Choroid plexus epithelial cell (primary cell): ENCODE measurements around the gene IL6ST.

Experiments used
- DNase-seq: peaks from one replicate; pipeline ENCODE4 v3.0.0-alpha.2; 2010; ENCODE audit warnings: low read depth
- H3K4me3 ChIP-seq: 2 replicates; pipeline ENCODE4 v1.5.1; 2011; ENCODE audit warnings: low read depth, mild to moderate bottlenecking, control low read depth, low read length, moderate library complexity
- CTCF ChIP-seq: conservative IDR thresholded peaks from 2 replicates; pipeline ENCODE4 v1.5.1; 2011; ENCODE audit warnings: low read depth, mild to moderate bottlenecking, control low read depth, inconsistent platforms, low read length, moderate library complexity

The IL6ST gene

GRCh38 chr5:56012281-56012963, 17.7 kb upstream of the IL6ST start:
- no peak for TF ChIP-seq CTCF
- H3K4me3 ChIP-seq, result no peak overlapping the region
- peak; percentile 59 for DNase-seq

- no peak overlapping the region for H3K4me3 ChIP-seq
- peak; percentile 83 for DNase-seq
- TF ChIP-seq CTCF, result no peak
Measured at GRCh38 chr5:56011835-56012234, 17.1 kb upstream of the IL6ST start.

- no peak overlapping the region for H3K4me3 ChIP-seq
- DNase-seq, result no peak
- TF ChIP-seq CTCF, result no peak
Measured at GRCh38 chr5:56010431-56010830, 15.7 kb upstream of the IL6ST start.

GRCh38 chr5:56006600-56006999, 11.8 kb upstream of the IL6ST start:
- DNase-seq, result no peak
- H3K4me3 ChIP-seq, result no peak overlapping the region
- TF ChIP-seq CTCF, result no peak

GRCh38 chr5:56006094-56006493, 11.3 kb upstream of the IL6ST start:
- DNase-seq, result no peak
- TF ChIP-seq CTCF, result no peak
- H3K4me3 ChIP-seq, result no peak overlapping the region

GRCh38 chr5:56004874-56005273, 10.1 kb upstream of the IL6ST start:
- no peak for DNase-seq
- no peak for TF ChIP-seq CTCF
- no peak overlapping the region for H3K4me3 ChIP-seq

- peak; percentile 58 for DNase-seq
- TF ChIP-seq CTCF, result no peak
- no peak overlapping the region for H3K4me3 ChIP-seq
Measured at GRCh38 chr5:56003679-56004078, 8.9 kb upstream of the IL6ST start.
